GM12801 (cell line): Measurements from ENCODE around the gene OGA.

Source experiments
- CTCF ChIP-seq: IDR thresholded peaks from one replicate; pipeline ENCODE4 v1.5.1; 2011; ENCODE audit warnings: control low read depth; ENCODE audit not compliant: insufficient read length; ENCODE audit errors: extremely low read depth

OGA gene

GRCh38 chr10:101827919-101828600 is 9.8 kb upstream of the OGA start:
- no peak for TF ChIP-seq CTCF

- no peak for TF ChIP-seq CTCF
Measured at GRCh38 chr10:101826852-101827434, 8.7 kb upstream of the OGA start.

- no peak for TF ChIP-seq CTCF
Measured at GRCh38 chr10:101824736-101825135, 6.5 kb upstream of the OGA start.

GRCh38 chr10:101818872-101819633 is 809 bp upstream of the OGA start:
- no peak for TF ChIP-seq CTCF

- TF ChIP-seq CTCF: no peak
Measured at GRCh38 chr10:101817337-101818118, 716 bp downstream of the OGA start.

GRCh38 chr10:101816913-101817336 is 1.3 kb downstream of the OGA start:
- no peak for TF ChIP-seq CTCF

- no peak for TF ChIP-seq CTCF
Measured at GRCh38 chr10:101816376-101816775, 1.9 kb downstream of the OGA start.
